Ovary (tissue), 9 donors: ENCODE measurements around the gene LRP10. TPM values are rescaled to one million over a fixed set of nuclear protein-coding genes. Genes with fewer than 3 reads are reported as not detected.
"Not testable (repeated sequence)": the region's sequence is repeated elsewhere in the genome, so short reads cannot be mapped to it uniquely, and the experiment has no call there.

Experiments
- DNase-seq, 5 donors: peaks; one replicate each; pipeline ENCODE4 v3.0.0-alpha.2; 2019 to 2020
- H3K27ac ChIP-seq, 2 donors: fragments of 200-600 bp; one replicate each; pipeline versions ENCODE4 v1.5.1 to v1.8.0; 2019 to 2022
- H3K27me3 ChIP-seq: fragments of 200-600 bp; one replicate; pipeline ENCODE4 v1.8.0; 2022
- H3K36me3 ChIP-seq: fragments of 200-600 bp; sonication (generic); one replicate; pipeline ENCODE4 v1.5.1; 2019
- H3K4me1 ChIP-seq: one replicate; pipeline ENCODE4 v1.8.1; 2013; ENCODE audit warnings: mild to moderate bottlenecking, moderate library complexity; ENCODE audit not compliant: insufficient read depth
- H3K4me3 ChIP-seq: fragments of 200-600 bp; sonication (generic); one replicate; pipeline ENCODE4 v1.5.1; 2017
- H3K9me3 ChIP-seq, 2 donors: fragments of 200-600 bp in 1 of 2; sonication (generic) in 1 of 2; one replicate each; pipeline versions ENCODE4 v1.5.1 to v1.8.1; 2013 to 2019; ENCODE audit warnings: mild to moderate bottlenecking in 1 of 2, moderate library complexity in 1 of 2
- CTCF ChIP-seq, 3 donors: fragments of 450-650 bp in 2 of 3; fragments of 200-600 bp in 1 of 3; IDR thresholded peaks; one replicate each; pipeline versions ENCODE4 v1.5.1 to v1.8.0; 2016 to 2022; ENCODE audit warnings: antibody characterized with exemption in 3 of 3, mild to moderate bottlenecking in 1 of 3
- EP300 ChIP-seq: sonication (generic); formaldehyde crosslinking; IDR thresholded peaks from one replicate; pipeline ENCODE4 v1.6.1; 2017; ENCODE audit warnings: antibody characterized with exemption
- POLR2A ChIP-seq: fragments of 450-650 bp; IDR thresholded peaks from one replicate; pipeline ENCODE4 v1.6.1; 2017; ENCODE audit warnings: antibody characterized with exemption, mild to moderate bottlenecking, moderate library complexity
- WGBS, 3 donors: extraction: QIAGEN DNeasy Blood & Tissue Kit in 1 of 3; methylation state at CpG; one replicate each; pipeline versions ENCODE4 v1.1.5 to v1.1.7; 2013 to 2017; 5-methylcytosine and 5-hydroxymethylcytosine counted together
- intact Hi-C, 4 donors: fragments of 100-400 bp; cut with DNase I; formaldehyde crosslinking; loops; one replicate each; pipeline versions ENCODE4 v1.11.0 to v1.15.1; 2022 to 2023
- polyA plus RNA-seq, 2 donors: library from polyadenylated mRNA; stranded (reverse); fragments of 200-250 nt in 1 of 2; fragments of 350-450 nt in 1 of 2; fragmentation: Illumina TruSeq in 1 of 2; extraction: RNeasy Lipid Tissue Mini Kit (QIAGEN cat#74804) in 1 of 2; gene quantifications; one replicate each; pipeline ENCODE4 v1.2.3, GENCODE V29; 2013 to 2014
- total RNA-seq, 7 donors: library from RNA; depleted of rRNA in 2 of 7; stranded (reverse); fragments of >200 nt in 2 of 7; fragmentation: NEBNext Ultra II Directional in 3 of 7; extraction: Animal tissue kit (Norgen Biotek cat#: 25700) in 3 of 7; gene quantifications; one replicate each; pipeline versions ENCODE4 v1.1.0 to v1.2.4, GENCODE V29; 2016 to 2023
- donor health status: DM: no; HTN: no; CAD: no; lungs with moderate emphysema.
- donor health status: DM: no; HTN: no; CAD: no.
- donor health status: Bipolar disorder and iron deficiency.
- donor health status: DM: yes; HTN: yes; CAD: no.
- donor health status: DM: no; HTN: no; CAD: no.
- donor health status: DM: yes; HTN: yes; CAD: no.

LRP10 gene
- total and polyA plus RNA-seq, 9 donors = 32.4 to 122 (median 94.0) TPM

GRCh38 chr14:22856428-22856827 is 15.1 kb upstream of the LRP10 start:
- intact Hi-C loops = loop anchor here in 1 of 4 donors (5.0 to 10.0 kb wide), 2 partner anchors 34 to 292 kb away; no protein-coding TSS in a partner anchor
- no peaks in the 10 kb centered on the region for H3K36me3 ChIP-seq
- no peak overlapping the region for H3K4me3 ChIP-seq
- no peaks in the 10 kb centered on the region for H3K9me3 ChIP-seq
- no peak overlapping the region for H3K27ac ChIP-seq
- H3K4me1 ChIP-seq = peaks cover 3% of the 10 kb centered on the region
- H3K27me3 ChIP-seq = no peaks in the 10 kb centered on the region
- 96 to 98% (median 97%) methylated on average over 5 of the region's 5 CpGs for WGBS, 3 donors
- TF ChIP-seq POLR2A (no peak), EP300 (no peak), CTCF (IDR thresholded peaks at IDR 0.05) (no peak)
- DNase-seq = no peak

GRCh38 chr14:22860377-22860776 is 11.2 kb upstream of the LRP10 start:
- peak in 1 of 5 donors; percentile 21 for DNase-seq
- H3K36me3 ChIP-seq, H3K27ac ChIP-seq, H3K4me3 ChIP-seq, H3K9me3 ChIP-seq, intact Hi-C loops, H3K27me3 ChIP-seq, H3K4me1 ChIP-seq: not testable (repeated sequence)
- 59 to 80% (median 80%) methylated on average over 3 of the region's 3 CpGs for WGBS, 3 donors

DNA sequence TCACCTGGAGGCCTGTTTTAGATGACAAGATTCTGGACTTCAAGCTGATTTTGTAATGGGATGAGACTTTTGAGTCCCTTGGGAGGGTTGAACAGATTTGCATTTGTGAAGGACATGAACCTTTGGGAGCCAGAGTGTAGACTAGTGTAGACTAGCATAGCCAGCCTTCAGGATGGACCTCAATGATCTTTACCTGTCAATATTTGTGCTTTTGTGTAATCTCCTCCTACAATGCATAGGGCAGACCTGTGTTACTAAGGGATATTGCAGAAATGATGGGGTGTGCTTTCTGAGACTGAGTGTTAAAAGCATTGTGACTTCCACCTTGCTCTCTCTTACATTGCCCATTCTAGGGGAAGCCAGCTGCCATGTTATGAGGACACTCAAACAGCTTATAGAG is 9.9 kb upstream of the LRP10 start:
- intact Hi-C loops = no loop called here
- Histone ChIP-seq H3K27me3 (no peaks in the 10 kb centered on the region), H3K4me3 (no peak overlapping the region), H3K4me1 (no peaks in the 10 kb centered on the region), H3K27ac (no peak overlapping the region), H3K36me3 (no peaks in the 10 kb centered on the region), H3K9me3 (no peaks in the 10 kb centered on the region)
- no peak for TF ChIP-seq EP300
- TF ChIP-seq CTCF (IDR thresholded peaks at IDR 0.05) = no peak
- no peak for TF ChIP-seq POLR2A
- no peak for DNase-seq

- H3K36me3 ChIP-seq = no peaks in the 10 kb centered on the region
- no peak for DNase-seq
Observed at GRCh38 chr14:22864979-22865378, 6.6 kb upstream of the LRP10 start.

More at GRCh38 chr14:22864979-22865378, 6.6 kb upstream of the LRP10 start:
- Histone ChIP-seq H3K4me3 (no peak overlapping the region), H3K4me1 (no peaks in the 10 kb centered on the region), H3K9me3 (no peaks in the 10 kb centered on the region), H3K27me3 (no peaks in the 10 kb centered on the region), H3K27ac (no peak overlapping the region)
- TF ChIP-seq CTCF (IDR thresholded peaks at IDR 0.05) = no peak
- TF ChIP-seq POLR2A = no peak
- TF ChIP-seq EP300 = no peak
- intact Hi-C loops = no loop called here
- WGBS, 3 donors = 78 to 87% (median 85%) methylated on average over 4 of the region's 4 CpGs
